Liver (tissue), 9 donors: ENCODE measurements around the gene SLC7A6OS. TPM values are rescaled to one million over a fixed set of nuclear protein-coding genes. Genes with fewer than 3 reads are reported as not detected.

Experiments
- DNase-seq: peaks from one replicate; pipeline ENCODE4 v3.0.0-alpha.2; 2017; ENCODE audit warnings: low spot score
- H3K27ac ChIP-seq, 2 donors: one replicate each; pipeline ENCODE4 v1.7.0; 2013; ENCODE audit warnings: inconsistent platforms in 2 of 2, low read length in 2 of 2, control low read depth in 1 of 2, low read depth in 1 of 2, mild to moderate bottlenecking in 1 of 2
- H3K27me3 ChIP-seq, 4 donors: one replicate each; pipeline versions ENCODE4 v1.6.1 to v1.7.0; 2013; ENCODE audit warnings: low read length in 3 of 4, inconsistent platforms in 1 of 4, mild to moderate bottlenecking in 1 of 4, moderate library complexity in 1 of 4; ENCODE audit not compliant: control insufficient read depth in 4 of 4, insufficient read depth in 4 of 4
- H3K36me3 ChIP-seq, 4 donors: one replicate each; pipeline versions ENCODE4 v1.6.1 to v1.7.0; 2013; ENCODE audit warnings: low read length in 3 of 4, mild to moderate bottlenecking in 3 of 4, low read depth in 1 of 4, moderate library complexity in 1 of 4; ENCODE audit not compliant: control insufficient read depth in 4 of 4, insufficient read depth in 3 of 4
- H3K4me1 ChIP-seq, 4 donors: one replicate each; pipeline versions ENCODE4 v1.6.1 to v1.7.0; 2013; ENCODE audit warnings: low read length in 3 of 4, mild to moderate bottlenecking in 3 of 4, moderate library complexity in 1 of 4; ENCODE audit not compliant: control insufficient read depth in 4 of 4, insufficient read depth in 4 of 4
- H3K4me3 ChIP-seq, 3 donors: one replicate each; pipeline versions ENCODE4 v1.6.1 to v1.7.0; 2013; ENCODE audit warnings: low read length in 3 of 3, control low read depth in 1 of 3, low read depth in 1 of 3, mild to moderate bottlenecking in 1 of 3
- H3K9ac ChIP-seq, 2 donors: one replicate each; pipeline ENCODE4 v1.7.0; 2013; ENCODE audit warnings: low read length in 2 of 2, mild to moderate bottlenecking in 2 of 2, moderate library complexity in 2 of 2, control low read depth in 1 of 2, low read depth in 1 of 2
- H3K9me3 ChIP-seq, 4 donors: one replicate each; pipeline versions ENCODE4 v1.6.1 to v1.7.0; 2013; ENCODE audit warnings: low read length in 3 of 4; ENCODE audit not compliant: control insufficient read depth in 4 of 4
- CTCF ChIP-seq: fragments of 150-350 bp; IDR thresholded peaks from 2 replicates; pipeline ENCODE4 v1.5.1; 2017; ENCODE audit warnings: improper control_type of control experiment, low read depth, low read length; ENCODE audit not compliant: missing input control
- EGR1 ChIP-seq, 2 donors: IDR thresholded peaks; 2 replicates each; pipeline ENCODE4 v1.6.1; 2016 to 2018; ENCODE audit warnings: antibody characterized with exemption in 2 of 2, low read depth in 2 of 2
- FOXA1 ChIP-seq: IDR thresholded peaks from 2 replicates; pipeline ENCODE4 v1.6.1; 2016; ENCODE audit warnings: antibody characterized with exemption
- FOXA2 ChIP-seq: IDR thresholded peaks from 2 replicates; pipeline ENCODE4 v1.6.1; 2016; ENCODE audit warnings: antibody characterized with exemption
- GABPA ChIP-seq, 2 donors: IDR thresholded peaks in 1 of 2; conservative IDR thresholded peaks in 1 of 2; 2 replicates each; pipeline ENCODE4 v1.6.1; 2016; ENCODE audit warnings: antibody characterized with exemption in 2 of 2, mild to moderate bottlenecking in 1 of 2, moderate library complexity in 1 of 2
- HNF4A ChIP-seq, 2 donors: conservative IDR thresholded peaks; 2 replicates each; pipeline ENCODE4 v1.6.1; 2016; ENCODE audit warnings: antibody characterized with exemption in 2 of 2, mild to moderate bottlenecking in 2 of 2
- HNF4G ChIP-seq: IDR thresholded peaks from 2 replicates; pipeline ENCODE4 v1.6.1; 2016; ENCODE audit warnings: antibody characterized with exemption
- JUND ChIP-seq, 2 donors: IDR thresholded peaks; 2 replicates each; pipeline ENCODE4 v1.6.1; 2016; ENCODE audit warnings: antibody characterized with exemption in 2 of 2
- MAX ChIP-seq: IDR thresholded peaks from 2 replicates; pipeline ENCODE4 v1.6.1; 2016; ENCODE audit warnings: antibody characterized with exemption
- NR2F2 ChIP-seq: IDR thresholded peaks from 2 replicates; pipeline ENCODE4 v1.6.1; 2016; ENCODE audit warnings: antibody characterized with exemption
- RAD21 ChIP-seq, 2 donors: IDR thresholded peaks; 2 replicates each; pipeline ENCODE4 v1.6.1; 2016; ENCODE audit warnings: antibody characterized with exemption in 2 of 2, mild to moderate bottlenecking in 2 of 2
- REST ChIP-seq: IDR thresholded peaks from 2 replicates; pipeline ENCODE4 v1.6.1; 2016; ENCODE audit warnings: antibody characterized with exemption, mild to moderate bottlenecking
- RXRA ChIP-seq, 2 donors: IDR thresholded peaks; 2 replicates each; pipeline ENCODE4 v1.6.1; 2017 to 2018; ENCODE audit warnings: antibody characterized with exemption in 2 of 2, mild to moderate bottlenecking in 1 of 2
- SP1 ChIP-seq: IDR thresholded peaks from 2 replicates; pipeline ENCODE4 v1.6.1; 2018; ENCODE audit warnings: antibody characterized with exemption, mild to moderate bottlenecking
- TAF1 ChIP-seq: conservative IDR thresholded peaks from 2 replicates; pipeline ENCODE4 v1.6.1; 2016; ENCODE audit warnings: antibody characterized with exemption, mild to moderate bottlenecking
- ZBTB33 ChIP-seq: IDR thresholded peaks from 2 replicates; pipeline ENCODE4 v1.6.1; 2016; ENCODE audit warnings: antibody characterized with exemption
- WGBS: extraction: QIAGEN DNeasy Blood & Tissue Kit; methylation state at CpG from one replicate; pipeline ENCODE4 v1.1.7; 2013; 5-methylcytosine and 5-hydroxymethylcytosine counted together
- polyA plus RNA-seq, 2 donors: library from polyadenylated mRNA; stranded (reverse) in 1 of 2; unstranded in 1 of 2; fragments of 200-250 nt in 1 of 2; fragments of >200 nt in 1 of 2; fragmentation: Nextera tagmentation in 1 of 2; extraction: Ambion mirVana in 1 of 2; gene quantifications; one replicate each; pipeline versions ENCODE4 v1.2.1 to v1.2.3, GENCODE V29; 2013 to 2015
- total RNA-seq, 2 donors: library from RNA; depleted of rRNA; stranded (reverse); fragments of >200 nt; gene quantifications; one replicate each; pipeline ENCODE4 v1.2.3, GENCODE V29; 2014
- TF ChIP-seq, protein P1 (sequence below): IDR thresholded peaks from 2 replicates; pipeline ENCODE4 v1.6.1; 2016; ENCODE audit warnings: antibody characterized with exemption
- donor health status: healthy.
- donor health status: healthy.
- donor health status: healthy.
- donor health status: healthy.
- donor health status: healthy.

Gene SLC7A6OS
- total and polyA plus RNA-seq, 4 donors = 2.6 to 8.3 (median 5.5) TPM

DNA sequence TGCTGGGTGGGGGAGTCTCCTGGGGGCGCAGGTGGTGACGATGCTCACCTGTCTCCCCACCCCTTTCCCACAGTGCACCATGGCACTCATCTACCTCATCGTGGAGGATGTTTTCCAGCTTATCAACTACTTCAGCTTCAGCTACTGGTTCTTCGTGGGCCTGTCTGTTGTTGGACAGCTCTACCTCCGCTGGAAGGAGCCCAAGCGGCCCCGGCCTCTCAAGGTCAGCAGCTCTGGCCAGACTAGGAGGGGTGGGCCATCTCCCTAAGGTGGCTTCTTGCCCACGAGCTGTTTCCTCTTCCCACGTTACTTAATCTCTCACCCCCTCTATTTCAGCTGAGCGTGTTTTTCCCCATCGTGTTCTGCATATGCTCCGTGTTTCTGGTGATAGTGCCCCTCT lies 14.5 kb downstream of the SLC7A6OS start:
- DNase-seq = no peak
- Histone ChIP-seq H3K27me3 (no peaks in the 10 kb centered on the region), H3K9me3 (no peaks in the 10 kb centered on the region), H3K4me3 (no peak overlapping the region), H3K9ac (no peak overlapping the region), H3K4me1 (no peaks in the 10 kb centered on the region), H3K27ac (no peak overlapping the region), H3K36me3 (peaks cover 0 to 28% (median 21%) of the 10 kb centered on the region in 4 donors)
- TF ChIP-seq GABPA (IDR thresholded peaks at IDR 0.05 in 1 of 2, conservative IDR thresholded peaks at IDR 0.05 in 1 of 2) (no peak), SP1 (no peak), FOXA2 (no peak), RAD21 (IDR thresholded peaks at IDR 0.05) (no peak), REST (no peak), HNF4G (no peak), HNF4A (conservative IDR thresholded peaks at IDR 0.05) (no peak), TAF1 (no peak), MAX (no peak), CTCF (no peak), RXRA (IDR thresholded peaks at IDR 0.05) (no peak), ZBTB33 (no peak), EGR1 (IDR thresholded peaks at IDR 0.05; ENCODE audit: low read depth in 2 of 2) (no peak), JUND (IDR thresholded peaks at IDR 0.05) (no peak), FOXA1 (no peak)
- TF ChIP-seq, protein P1, sequence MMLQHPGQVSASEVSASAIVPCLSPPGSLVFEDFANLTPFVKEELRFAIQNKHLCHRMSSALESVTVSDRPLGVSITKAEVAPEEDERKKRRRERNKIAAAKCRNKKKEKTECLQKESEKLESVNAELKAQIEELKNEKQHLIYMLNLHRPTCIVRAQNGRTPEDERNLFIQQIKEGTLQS = no peak
- 80% methylated on average over 12 of the region's 12 CpGs for WGBS

GRCh38 chr16:68292425-68292824 lies 18.3 kb downstream of the SLC7A6OS start:
- Histone ChIP-seq H3K9ac (no peak overlapping the region), H3K27me3 (no peaks in the 10 kb centered on the region), H3K27ac (no peak overlapping the region), H3K36me3 (peaks cover 0 to 8% (median 2%) of the 10 kb centered on the region in 4 donors), H3K9me3 (no peaks in the 10 kb centered on the region), H3K4me1 (no peaks in the 10 kb centered on the region), H3K4me3 (no peak overlapping the region)
- DNase-seq = no peak
- 96% methylated on average over 5 of the region's 5 CpGs for WGBS
- no peak for TF ChIP-seq FOXA1
- no peak for TF ChIP-seq GABPA (IDR thresholded peaks at IDR 0.05 in 1 of 2, conservative IDR thresholded peaks at IDR 0.05 in 1 of 2)
- TF ChIP-seq SP1 = no peak
- TF ChIP-seq RAD21 (IDR thresholded peaks at IDR 0.05) = no peak
- TF ChIP-seq, protein P1 = no peak
- TF ChIP-seq FOXA2 = no peak
- no peak for TF ChIP-seq NR2F2
- no peak for TF ChIP-seq MAX
- no peak for TF ChIP-seq HNF4A (conservative IDR thresholded peaks at IDR 0.05)
- TF ChIP-seq JUND (IDR thresholded peaks at IDR 0.05) = no peak
